AG09319 (cell line): ENCODE measurements around the gene SLX4IP.

ENCODE experiments used
- DNase-seq: peaks from one replicate; pipeline ENCODE4 v3.0.0-alpha.2; 2010; ENCODE audit warnings: low read depth; ENCODE audit errors: extremely low read depth
- TF ChIP-seq, protein P1 (sequence below): IDR thresholded peaks from 2 replicates; pipeline ENCODE4 v1.5.1; 2011; ENCODE audit warnings: low read depth, mild to moderate bottlenecking, inconsistent platforms, low read length, moderate library complexity

The SLX4IP gene

DNA sequence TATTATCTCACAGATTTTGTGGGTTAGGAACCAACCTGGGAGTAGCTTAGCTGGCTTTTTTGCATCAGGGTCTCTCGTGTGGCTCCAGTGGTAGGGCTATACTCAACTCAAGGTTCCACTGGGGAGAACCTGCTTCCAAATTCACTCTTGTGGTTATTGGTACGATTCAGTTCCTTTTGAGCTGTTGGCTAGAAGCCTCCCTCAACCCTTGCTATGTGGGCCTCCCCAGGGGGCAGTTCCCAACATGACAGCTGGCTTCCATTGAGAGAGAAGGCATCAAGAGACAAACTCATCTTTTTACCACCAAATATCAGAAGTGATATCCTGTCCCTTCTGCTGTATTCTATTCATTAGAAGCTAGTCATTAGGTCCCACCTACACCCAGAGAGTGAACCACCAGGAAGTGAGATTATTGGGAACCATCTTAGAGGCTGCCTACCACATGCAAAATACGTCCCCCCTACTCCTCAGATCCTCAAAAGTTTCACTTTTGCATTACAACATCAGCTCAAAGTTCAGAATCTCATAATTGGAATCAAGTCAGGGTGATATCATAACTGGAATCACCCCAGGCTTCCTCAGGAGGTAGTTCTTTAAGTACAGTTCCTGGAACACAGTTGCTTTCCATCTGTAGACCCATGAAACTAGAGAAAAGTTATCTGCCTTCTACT is 32.0 kb upstream of the SLX4IP start:
- TF ChIP-seq, protein P1, sequence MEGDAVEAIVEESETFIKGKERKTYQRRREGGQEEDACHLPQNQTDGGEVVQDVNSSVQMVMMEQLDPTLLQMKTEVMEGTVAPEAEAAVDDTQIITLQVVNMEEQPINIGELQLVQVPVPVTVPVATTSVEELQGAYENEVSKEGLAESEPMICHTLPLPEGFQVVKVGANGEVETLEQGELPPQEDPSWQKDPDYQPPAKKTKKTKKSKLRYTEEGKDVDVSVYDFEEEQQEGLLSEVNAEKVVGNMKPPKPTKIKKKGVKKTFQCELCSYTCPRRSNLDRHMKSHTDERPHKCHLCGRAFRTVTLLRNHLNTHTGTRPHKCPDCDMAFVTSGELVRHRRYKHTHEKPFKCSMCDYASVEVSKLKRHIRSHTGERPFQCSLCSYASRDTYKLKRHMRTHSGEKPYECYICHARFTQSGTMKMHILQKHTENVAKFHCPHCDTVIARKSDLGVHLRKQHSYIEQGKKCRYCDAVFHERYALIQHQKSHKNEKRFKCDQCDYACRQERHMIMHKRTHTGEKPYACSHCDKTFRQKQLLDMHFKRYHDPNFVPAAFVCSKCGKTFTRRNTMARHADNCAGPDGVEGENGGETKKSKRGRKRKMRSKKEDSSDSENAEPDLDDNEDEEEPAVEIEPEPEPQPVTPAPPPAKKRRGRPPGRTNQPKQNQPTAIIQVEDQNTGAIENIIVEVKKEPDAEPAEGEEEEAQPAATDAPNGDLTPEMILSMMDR: no peak
- no peak for DNase-seq

DNA sequence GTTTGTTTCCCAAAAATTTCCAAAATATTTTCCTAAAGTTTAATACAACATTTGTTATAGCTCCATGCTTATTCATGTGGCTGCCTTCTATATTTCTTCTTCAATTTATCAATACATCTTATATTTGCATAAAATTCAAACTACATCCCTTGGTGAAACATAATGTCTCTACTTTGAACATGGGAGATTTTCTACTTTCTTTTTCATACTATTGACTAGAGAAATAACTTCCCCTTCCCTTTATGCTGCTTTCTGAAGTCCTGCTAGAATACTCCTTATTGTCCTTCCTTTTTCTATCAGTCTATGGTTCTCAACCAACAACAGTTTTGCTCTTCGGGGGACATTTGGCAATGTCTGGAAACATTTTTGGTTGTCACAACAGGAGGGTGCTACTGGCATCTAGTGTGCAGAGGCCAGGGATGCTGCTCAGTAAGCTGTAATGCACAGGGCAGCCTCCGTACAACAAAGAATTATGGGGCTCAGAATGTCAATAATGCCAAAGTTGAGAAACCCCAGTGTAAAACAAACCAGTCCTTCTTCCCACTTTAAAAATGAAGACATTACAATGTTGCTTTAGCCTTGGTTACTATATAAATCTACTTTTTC is 31.0 kb upstream of the SLX4IP start:
- TF ChIP-seq, protein P1: no peak
- no peak for DNase-seq

DNA sequence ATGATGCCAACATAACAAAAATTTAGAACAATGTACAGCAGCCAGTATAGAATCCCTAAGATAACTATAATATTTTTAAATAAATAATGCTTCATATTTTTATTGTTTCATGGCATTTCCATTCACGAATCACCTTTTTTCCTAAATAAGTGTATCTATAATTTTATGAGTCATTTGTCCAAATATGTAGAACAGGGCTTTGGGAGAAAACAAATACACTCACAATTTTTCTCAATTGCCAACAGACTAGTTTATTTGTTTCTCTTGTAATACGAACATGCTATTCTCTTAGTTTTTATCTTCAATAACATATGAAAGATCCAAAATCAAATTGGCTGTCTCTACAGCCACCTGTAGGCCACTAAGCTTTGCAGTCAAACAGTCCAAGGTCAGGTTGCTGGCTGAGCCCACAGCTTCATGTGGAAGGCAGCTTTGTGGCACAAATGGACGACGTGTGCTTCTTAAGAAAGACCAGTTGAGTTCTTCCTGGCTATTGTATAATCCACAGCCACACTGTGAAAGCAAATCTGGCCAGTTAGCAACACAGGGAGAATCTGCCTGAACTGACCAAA is 30.1 kb upstream of the SLX4IP start:
- TF ChIP-seq, protein P1: no peak; the same call in 1 of the 2 replicates
- no peak for DNase-seq

DNA sequence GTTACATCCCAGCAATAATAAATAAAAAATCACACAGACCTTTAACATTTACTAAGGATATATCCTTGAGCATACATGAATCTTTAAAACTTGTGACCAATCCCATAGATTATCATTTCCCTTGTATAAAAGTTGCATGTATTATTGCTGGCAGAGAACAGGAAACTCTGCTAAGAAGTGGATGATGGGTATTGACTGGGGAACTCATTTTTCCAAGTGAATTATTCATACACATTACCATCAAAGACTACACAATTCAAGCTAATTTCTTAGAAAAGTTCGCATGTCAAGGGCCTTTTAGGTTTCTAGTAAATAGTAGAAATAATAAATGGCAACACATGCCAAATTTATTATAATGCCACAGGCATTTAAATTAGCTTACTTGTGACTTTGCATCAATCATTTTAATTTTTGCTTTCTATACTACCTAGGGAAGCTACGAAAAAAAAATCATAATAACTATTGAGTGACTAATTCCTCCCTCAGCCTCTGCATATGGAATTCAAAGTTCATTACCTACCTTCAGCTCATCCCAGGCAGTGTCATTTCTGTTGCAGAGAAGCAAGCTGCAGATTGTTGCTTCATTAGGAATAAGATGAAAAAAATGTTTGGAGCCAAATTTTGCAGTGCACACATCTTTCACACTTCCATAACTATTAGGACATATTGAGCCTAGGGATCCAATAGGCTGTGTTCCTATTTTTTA is 26.8 kb upstream of the SLX4IP start:
- no peak for DNase-seq
- TF ChIP-seq, protein P1: no peak

DNA sequence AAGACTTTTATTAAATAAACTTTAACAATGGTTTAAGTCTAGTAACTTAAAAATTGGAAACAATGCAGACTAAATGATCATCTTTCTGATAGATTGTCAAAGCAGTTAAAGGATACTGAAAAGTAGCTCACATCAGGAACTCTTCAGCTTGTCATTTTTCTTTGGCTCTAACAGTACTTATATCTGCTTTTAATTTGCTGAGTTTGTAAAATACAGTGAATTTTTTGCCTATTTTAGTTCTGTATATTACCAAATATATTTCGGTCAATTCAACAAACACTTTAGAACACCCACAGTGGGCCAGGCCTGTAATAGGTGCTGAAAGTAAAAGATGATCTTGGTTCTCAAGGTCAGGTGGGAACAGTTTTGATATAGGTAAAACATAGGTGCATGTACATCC is 23.4 kb upstream of the SLX4IP start:
- TF ChIP-seq, protein P1: no peak

DNA sequence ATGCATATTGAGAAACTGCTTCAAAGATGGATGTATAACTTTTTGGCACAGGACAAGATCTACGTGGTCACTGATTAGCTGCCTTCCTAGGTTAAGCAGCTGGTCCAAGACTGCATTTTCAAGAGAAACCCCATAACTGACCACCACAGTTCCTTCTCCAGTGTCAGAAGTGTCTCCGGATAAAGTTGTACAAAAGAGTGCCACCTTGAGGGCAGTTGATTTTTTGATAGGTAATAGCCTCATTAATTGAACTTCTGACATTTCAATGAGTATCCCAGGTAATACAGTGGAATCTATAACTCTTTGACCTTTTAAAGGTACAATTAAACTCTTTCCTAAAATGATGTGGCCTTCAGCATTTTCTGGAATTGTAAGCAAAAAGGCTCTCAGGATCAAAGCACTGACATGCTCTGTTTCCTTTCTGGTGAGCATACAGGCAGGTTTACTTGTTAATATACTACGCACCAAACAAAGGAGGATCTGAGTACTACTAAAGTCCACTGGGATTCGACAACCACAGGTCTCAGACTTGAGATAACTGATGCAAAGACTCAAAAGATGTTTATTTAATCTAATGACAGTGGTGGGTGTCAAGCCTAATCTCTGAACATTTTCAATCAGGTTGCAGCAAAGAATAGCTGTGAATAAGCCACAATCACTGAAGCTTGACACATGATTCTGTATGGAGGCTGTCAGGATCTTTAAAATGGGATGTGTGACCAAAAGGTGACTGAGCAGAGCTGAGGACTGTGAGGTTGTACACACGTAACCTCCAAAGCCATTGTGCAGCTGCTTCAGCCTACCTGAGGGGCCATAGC is 22.3 kb upstream of the SLX4IP start:
- DNase-seq: no peak
- TF ChIP-seq, protein P1: peak; percentile 23

More for the DNA sequence above, 23.4 kb upstream of the SLX4IP start:
- no peak for DNase-seq
